ENCODE measurements around the gene RBBP4.

Gene RBBP4

GRCh38 chr1:32650752-32651460 is at the start of gene RBBP4:
TSS of gene RBBP4 (plus strand) at chr1:32651208. CDS start at chr1:32651307, 99 bp downstream.
- H3K4me3 ChIP-seq (ENCODE audit: low read depth, low read length): peak within 1 kb of the TSS; percentile 80
- TF ChIP-seq CTCF (IDR thresholded peaks at IDR 0.05; ENCODE audit: borderline replicate concordance, insufficient read depth, low read depth, low read length): no peak

- no peak for TF ChIP-seq CTCF (IDR thresholded peaks at IDR 0.05; ENCODE audit: borderline replicate concordance, insufficient read depth, low read depth, low read length)
- H3K4me3 ChIP-seq (ENCODE audit: low read depth, low read length): no peak overlapping the region
Measured at GRCh38 chr1:32605711-32606424, 45.1 kb upstream of the RBBP4 start.

- H3K4me3 ChIP-seq (ENCODE audit: low read depth, low read length): no peak overlapping the region
- TF ChIP-seq CTCF (IDR thresholded peaks at IDR 0.05; ENCODE audit: borderline replicate concordance, insufficient read depth, low read depth, low read length): no peak
Measured at GRCh38 chr1:32606565-32607371, 44.2 kb upstream of the RBBP4 start.

GRCh38 chr1:32609180-32609579 is 41.8 kb upstream of the RBBP4 start:
- H3K4me3 ChIP-seq (ENCODE audit: low read depth, low read length): no peak overlapping the region
- TF ChIP-seq CTCF (IDR thresholded peaks at IDR 0.05; ENCODE audit: borderline replicate concordance, insufficient read depth, low read depth, low read length): no peak

GRCh38 chr1:32611859-32612188 is 39.2 kb upstream of the RBBP4 start:
- H3K4me3 ChIP-seq (ENCODE audit: low read depth, low read length): peak overlapping the region; percentile 56
- no peak for TF ChIP-seq CTCF (IDR thresholded peaks at IDR 0.05; ENCODE audit: borderline replicate concordance, insufficient read depth, low read depth, low read length)

GRCh38 chr1:32612189-32612881 is 38.7 kb upstream of the RBBP4 start:
- peak overlapping the region; percentile 56 for H3K4me3 ChIP-seq (ENCODE audit: low read depth, low read length)
- peak; percentile 15; the same call in 1 of the 2 replicates for TF ChIP-seq CTCF (IDR thresholded peaks at IDR 0.05; ENCODE audit: borderline replicate concordance, insufficient read depth, low read depth, low read length)
